ENCODE measurements around the gene PPM1L. TPM values are rescaled to one million over a fixed set of nuclear protein-coding genes. Genes with fewer than 3 reads are reported as not detected.
A peak's percentile ranks its signal among the peaks of the same experiment; 100 is the strongest.
"Not testable (repeated sequence)": the region's sequence is repeated elsewhere in the genome, so short reads cannot be mapped to it uniquely, and the experiment has no call there.

Gene PPM1L
- 10 to 100 TPM; 31.5 to 40.2 (median 34.0) TPM for total RNA-seq

DNA sequence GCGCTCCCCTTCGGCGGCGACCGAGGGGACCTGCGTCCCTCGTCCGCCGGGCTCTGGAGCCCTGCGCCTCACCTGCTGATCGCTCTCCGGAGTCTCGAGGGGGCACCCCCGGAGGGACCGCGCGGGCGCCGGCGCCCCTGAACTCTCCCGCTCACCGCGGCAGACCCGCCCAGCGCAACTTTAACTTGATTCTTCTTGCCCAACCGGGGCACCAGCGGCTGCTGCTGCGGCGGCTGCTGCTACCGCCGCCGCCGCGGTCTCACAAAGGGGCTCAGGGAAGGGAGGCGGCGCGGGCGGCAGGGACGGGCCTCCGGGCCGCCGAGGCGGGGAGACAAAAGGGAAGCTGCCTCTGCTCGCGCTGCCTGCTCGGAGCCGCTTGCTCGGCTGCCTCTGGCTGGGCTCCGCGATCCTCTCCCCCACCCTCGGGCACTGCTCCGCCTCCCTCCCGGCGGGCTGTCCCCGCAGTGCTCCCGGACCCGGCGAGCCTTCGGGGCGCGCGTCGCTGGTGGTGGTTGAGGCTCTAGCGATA is at the start of gene PPM1L:
PPM1L (plus strand) TSS at position 456 of the 529 bp plus-strand sequence.
- peak within 1 kb of the TSS; percentile 63 for H3K4me3 ChIP-seq
- no peaks in the 10 kb centered on the region for H3K36me3 ChIP-seq
- H3K4me1 ChIP-seq: peaks cover 39% of the 10 kb centered on the region
- H3K27ac ChIP-seq: peak within 1 kb of the TSS; percentile 90
- H3K27me3 ChIP-seq: no peaks in the 10 kb centered on the region
- WGBS: under 1% methylated on average over 29 of the region's 64 CpGs
- TF ChIP-seq EP300 (IDR thresholded peaks at IDR 0.05) (no peak), CTCF (IDR thresholded peaks at IDR 0.05) (no peak), POLR2A (IDR thresholded peaks at IDR 0.05) (no peak), POLR2AphosphoS5 (IDR thresholded peaks at IDR 0.05) (no peak)
- peak; percentile 79 to 84 for DNase-seq (ENCODE audit: low spot score in 2 of 2)
- H3K9me3 ChIP-seq: no peaks in the 10 kb centered on the region

DNA sequence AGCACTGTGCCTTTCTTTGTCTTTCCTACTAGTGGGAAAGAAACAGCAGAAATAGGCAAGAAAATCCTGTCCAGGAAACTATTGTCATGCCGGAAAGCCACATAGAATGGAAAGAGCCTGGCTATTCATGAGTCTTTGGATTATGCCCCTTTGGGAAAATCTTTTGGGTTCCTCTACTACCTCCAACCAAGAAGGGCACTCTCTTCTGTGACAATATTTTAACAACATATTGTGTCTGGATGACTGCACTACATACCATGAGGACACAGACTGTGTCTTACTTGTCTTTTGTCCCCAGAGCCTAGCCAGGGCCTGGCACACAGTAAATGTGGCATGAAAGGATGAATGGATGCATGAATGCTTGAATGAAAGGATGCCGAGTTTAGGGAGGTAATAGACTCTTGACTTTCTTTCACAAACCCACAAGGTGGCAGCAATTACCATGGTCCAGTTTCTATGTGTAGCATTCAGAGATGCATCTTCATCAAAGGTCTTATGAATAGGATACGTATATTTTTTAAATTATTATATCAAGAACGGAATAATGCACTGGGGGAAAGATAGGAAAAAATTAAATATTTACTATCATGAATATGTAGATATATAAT is 48.7 kb upstream of the PPM1L start:
- 24% methylated on average over 4 of the region's 4 CpGs for WGBS

GRCh38 chr3:160709477-160710182 is 46.4 kb upstream of the PPM1L start:
- 93% methylated on average over 3 of the region's 3 CpGs for WGBS
- no peak overlapping the region for H3K4me3 ChIP-seq
- TF ChIP-seq CTCF (IDR thresholded peaks at IDR 0.05) (no peak), EP300 (IDR thresholded peaks at IDR 0.05) (no peak), POLR2AphosphoS5 (IDR thresholded peaks at IDR 0.05) (no peak), POLR2A (IDR thresholded peaks at IDR 0.05) (no peak)
- no peaks in the 10 kb centered on the region for H3K9me3 ChIP-seq
- H3K36me3 ChIP-seq: no peaks in the 10 kb centered on the region
- H3K4me1 ChIP-seq: no peaks in the 10 kb centered on the region
- H3K27ac ChIP-seq: no peak overlapping the region
- DNase-seq (ENCODE audit: low spot score in 2 of 2): no peak
- peaks cover 6% of the 10 kb centered on the region for H3K27me3 ChIP-seq

More for the DNA sequence above, 48.7 kb upstream of the PPM1L start:
- Histone ChIP-seq H3K4me3 (no peak overlapping the region), H3K27ac (no peak overlapping the region), H3K36me3 (no peaks in the 10 kb centered on the region), H3K9me3 (no peaks in the 10 kb centered on the region), H3K27me3 (peaks cover 6% of the 10 kb centered on the region), H3K4me1 (no peaks in the 10 kb centered on the region)
- no peak for DNase-seq (ENCODE audit: low spot score in 2 of 2)
- TF ChIP-seq EP300 (IDR thresholded peaks at IDR 0.05) (no peak), POLR2A (IDR thresholded peaks at IDR 0.05) (no peak), POLR2AphosphoS5 (IDR thresholded peaks at IDR 0.05) (no peak), CTCF (IDR thresholded peaks at IDR 0.05) (peak; percentile 37 to 53)

- 93% methylated on average over 3 of the region's 3 CpGs for WGBS
Measured at GRCh38 chr3:160713144-160713543, 42.9 kb upstream of the PPM1L start.

GRCh38 chr3:160719710-160720109 is 36.3 kb upstream of the PPM1L start:
- TF ChIP-seq POLR2AphosphoS5 (IDR thresholded peaks at IDR 0.05) (no peak), EP300 (IDR thresholded peaks at IDR 0.05) (no peak), CTCF (IDR thresholded peaks at IDR 0.05) (no peak)

More at GRCh38 chr3:160713144-160713543, 42.9 kb upstream of the PPM1L start:
- H3K27ac ChIP-seq; H3K9me3 ChIP-seq; H3K4me1 ChIP-seq; H3K27me3 ChIP-seq; H3K4me3 ChIP-seq; DNase-seq (ENCODE audit: low spot score in 2 of 2); H3K36me3 ChIP-seq: not testable (repeated sequence)

More at GRCh38 chr3:160719710-160720109, 36.3 kb upstream of the PPM1L start:
- 40% methylated on average over 8 of the region's 11 CpGs for WGBS
- no peaks in the 10 kb centered on the region for H3K27me3 ChIP-seq
- H3K4me3 ChIP-seq: no peak overlapping the region
- H3K27ac ChIP-seq: no peak overlapping the region
- no peaks in the 10 kb centered on the region for H3K9me3 ChIP-seq
- no peaks in the 10 kb centered on the region for H3K4me1 ChIP-seq
- H3K36me3 ChIP-seq: no peaks in the 10 kb centered on the region
- DNase-seq (ENCODE audit: low spot score in 2 of 2): no peak

Measured in suprapubic skin (tissue), 4 donors.